H9 (cell line): Measurements from ENCODE around the gene AFAP1. TPM values are rescaled to one million over a fixed set of nuclear protein-coding genes. Genes with fewer than 3 reads are reported as not detected.

Experiments used
- DNase-seq: peaks from one replicate; pipeline ENCODE4 v3.0.0-alpha.2; 2017
- H2AFZ ChIP-seq: one replicate; pipeline ENCODE4 v1.6.1; 2013; ENCODE audit warnings: mild to moderate bottlenecking, low read length, control low read depth, moderate library complexity
- H2AK5ac ChIP-seq: 2 replicates; pipeline ENCODE4 v1.6.1; 2013; ENCODE audit warnings: low read length, control low read depth, mixed read lengths; ENCODE audit not compliant: insufficient read length
- H2BK120ac ChIP-seq: one replicate; pipeline ENCODE4 v1.6.1; 2013; ENCODE audit warnings: low read depth, mild to moderate bottlenecking, low read length, control low read depth, inconsistent platforms; ENCODE audit not compliant: poor library complexity, severe bottlenecking
- H2BK12ac ChIP-seq: 2 replicates; pipeline ENCODE4 v1.6.1; 2013; ENCODE audit warnings: low read length, control low read depth, mixed read lengths, low read depth; ENCODE audit not compliant: insufficient read length
- H2BK15ac ChIP-seq: 2 replicates; pipeline ENCODE4 v1.6.1; 2013; ENCODE audit warnings: low read depth, low read length, control low read depth
- H2BK20ac ChIP-seq: one replicate; pipeline ENCODE4 v1.6.1; 2013; ENCODE audit warnings: low read depth, mild to moderate bottlenecking, low read length, control low read depth, inconsistent platforms; ENCODE audit not compliant: poor library complexity, severe bottlenecking
- H2BK5ac ChIP-seq: 2 replicates; pipeline ENCODE4 v1.6.1; 2013; ENCODE audit warnings: low read length, control low read depth, mixed read lengths; ENCODE audit not compliant: insufficient read length
- H3K14ac ChIP-seq: 2 replicates; pipeline ENCODE4 v1.6.1; 2013; ENCODE audit warnings: low read length, control low read depth; ENCODE audit not compliant: insufficient read depth
- H3K18ac ChIP-seq: 2 replicates; pipeline ENCODE4 v1.6.1; 2013; ENCODE audit warnings: low read depth, mild to moderate bottlenecking, mixed read lengths, low read length, control low read depth; ENCODE audit not compliant: insufficient read length
- H3K23ac ChIP-seq: 2 replicates; pipeline ENCODE4 v1.6.1; 2013; ENCODE audit warnings: low read length, control low read depth, mixed read lengths, low read depth; ENCODE audit not compliant: insufficient read length
- H3K23me2 ChIP-seq: 2 replicates; pipeline ENCODE4 v1.6.1; 2013; ENCODE audit warnings: low read depth, mild to moderate bottlenecking, mixed read lengths, low read length, control low read depth; ENCODE audit not compliant: insufficient read length, poor library complexity, severe bottlenecking
- H3K27ac ChIP-seq: 2 replicates; pipeline ENCODE4 v1.5.1; 2013; ENCODE audit warnings: low read length, control low read depth, mixed read lengths, low read depth; ENCODE audit not compliant: insufficient read length
- H3K27me3 ChIP-seq: 2 replicates; pipeline ENCODE4 v1.6.1; 2013; ENCODE audit warnings: low read length, control low read depth, inconsistent platforms; ENCODE audit not compliant: insufficient read depth
- H3K4ac ChIP-seq: 2 replicates; pipeline ENCODE4 v1.6.1; 2013; ENCODE audit warnings: low read depth, mild to moderate bottlenecking, control low read depth, inconsistent platforms, low read length, moderate library complexity
- H3K4me1 ChIP-seq: 2 replicates; pipeline ENCODE4 v1.6.1; 2013; ENCODE audit warnings: low read length, control low read depth, inconsistent platforms; ENCODE audit not compliant: insufficient read depth
- H3K4me2 ChIP-seq: 2 replicates; pipeline ENCODE4 v1.6.1; 2013; ENCODE audit warnings: low read length, control low read depth, mixed read lengths; ENCODE audit not compliant: insufficient read length, insufficient read depth
- H3K56ac ChIP-seq: 2 replicates; pipeline ENCODE4 v1.6.1; 2013; ENCODE audit warnings: low read depth, mild to moderate bottlenecking, mixed read lengths, low read length, control low read depth; ENCODE audit not compliant: insufficient read length
- H3K79me1 ChIP-seq: 2 replicates; pipeline ENCODE4 v1.6.1; 2013; ENCODE audit warnings: low read depth, mild to moderate bottlenecking, moderate library complexity, low read length, control low read depth, inconsistent platforms; ENCODE audit not compliant: insufficient read depth, poor library complexity, severe bottlenecking
- H3K79me2 ChIP-seq: 2 replicates; pipeline ENCODE4 v1.6.1; 2013; ENCODE audit warnings: low read length, control low read depth, inconsistent platforms; ENCODE audit not compliant: insufficient read depth
- H3K9ac ChIP-seq: 2 replicates; pipeline ENCODE4 v1.6.1; 2013; ENCODE audit warnings: low read length, control low read depth, mixed read lengths; ENCODE audit not compliant: insufficient read length; ENCODE audit errors: extremely low read depth
- H3K9me3 ChIP-seq: one replicate; pipeline ENCODE4 v1.6.1; 2013; ENCODE audit warnings: low read depth, low read length, inconsistent platforms; ENCODE audit not compliant: control insufficient read depth
- H3T11ph ChIP-seq: one replicate; pipeline ENCODE4 v1.6.1; 2013; ENCODE audit warnings: mild to moderate bottlenecking, low read length, control low read depth, inconsistent platforms
- H4K20me1 ChIP-seq: one replicate; pipeline ENCODE4 v1.6.1; 2013; ENCODE audit not compliant: control insufficient read depth, insufficient read length, insufficient read depth
- H4K5ac ChIP-seq: 2 replicates; pipeline ENCODE4 v1.6.1; 2013; ENCODE audit warnings: low read depth, mild to moderate bottlenecking, mixed read lengths, low read length, control low read depth; ENCODE audit not compliant: insufficient read length
- H4K8ac ChIP-seq: replicated peaks from 2 replicates; pipeline ENCODE4 v1.6.1; 2013; ENCODE audit warnings: low read length, control low read depth, mixed read lengths, low read depth; ENCODE audit not compliant: insufficient read length
- H4K91ac ChIP-seq: 2 replicates; pipeline ENCODE4 v1.6.1; 2013; ENCODE audit warnings: low read depth, mild to moderate bottlenecking, moderate library complexity, mixed read lengths, low read length, control low read depth; ENCODE audit not compliant: insufficient read length
- H3K27ac Mint-ChIP-seq, 3 experiments: 2 replicates in 2 of 3; 3 replicates in 1 of 3; pipeline ENCODE4 v1.8.0; 2020 to 2021; ENCODE audit warnings: mixed read lengths in 3 of 3, mild to moderate bottlenecking in 1 of 3, moderate library complexity in 1 of 3
- H3K27me3 Mint-ChIP-seq: 2 replicates; pipeline ENCODE4 v1.8.0; 2021; ENCODE audit warnings: low read depth, mild to moderate bottlenecking, moderate library complexity, mixed read lengths
- H3K36me3 Mint-ChIP-seq, 3 experiments: 2 replicates in 2 of 3; 3 replicates in 1 of 3; pipeline ENCODE4 v1.8.0; 2020 to 2021; ENCODE audit warnings: low read depth in 3 of 3, mixed read lengths in 3 of 3; ENCODE audit not compliant: insufficient read depth in 1 of 3
- H3K4me1 Mint-ChIP-seq, 2 experiments: 2 replicates each; pipeline ENCODE4 v1.8.0; 2020; ENCODE audit warnings: mixed read lengths in 2 of 2
- H3K4me3 Mint-ChIP-seq, 2 experiments: 2 replicates in 1 of 2; 3 replicates in 1 of 2; pipeline ENCODE4 v1.8.0; 2020 to 2021; ENCODE audit warnings: mild to moderate bottlenecking in 2 of 2, mixed read lengths in 2 of 2, moderate library complexity in 1 of 2
- H3K9me3 Mint-ChIP-seq, 2 experiments: 2 replicates in 1 of 2; 3 replicates in 1 of 2; pipeline ENCODE4 v1.8.0; 2020; ENCODE audit warnings: mild to moderate bottlenecking in 2 of 2, mixed read lengths in 2 of 2, moderate library complexity in 1 of 2
- CTCF ChIP-seq: fragments of 200-600 bp; sonication (generic); conservative IDR thresholded peaks from 3 replicates; pipeline ENCODE4 v1.8.0; 2021; ENCODE audit warnings: antibody characterized with exemption, mild to moderate bottlenecking
- WGBS: extraction: QIAGEN DNeasy Blood & Tissue Kit; methylation state at CpG from one replicate; pipeline ENCODE4 v1.1.7; 2013; ENCODE audit warnings: missing lambda C conversion rate, low lambda C conversion rate, mixed read lengths; ENCODE audit not compliant: insufficient read length; ENCODE audit errors: extremely low coverage; 5-methylcytosine and 5-hydroxymethylcytosine counted together
- total RNA-seq: library from RNA; stranded (reverse); gene quantifications from 2 replicates; pipeline ENCODE4 v1.2.1, GENCODE V29; 2021

Gene AFAP1
- total RNA-seq, 1 experiment from 2014 or later = 6.5 TPM

GRCh38 chr4:7827566-7827965, 112.1 kb downstream of the AFAP1 start:
- Mint-ChIP-seq H3K4me3 (no peak overlapping the region), H3K9me3 (peaks cover 0 to 8% of the 10 kb centered on the region in 2 experiments; a peak in 2 of 5 replicates), H3K27me3 (no peaks in the 10 kb centered on the region), H3K36me3 (peaks cover 8 to 22% (median 18%) of the 10 kb centered on the region in 3 experiments), H3K4me1 (peaks cover 48 to 50% of the 10 kb centered on the region in 2 experiments), H3K27ac (no peak overlapping the region)
- Histone ChIP-seq H2BK5ac (no peak overlapping the region), H3K4ac (no peak overlapping the region), H2AFZ (no peak overlapping the region), H3K9ac (no peak overlapping the region), H4K91ac (no peak overlapping the region), H3K4me2 (no peak overlapping the region), H2AK5ac (no peak overlapping the region), H4K20me1 (no peaks in the 10 kb centered on the region), H3K27me3 (no peaks in the 10 kb centered on the region), H3T11ph (no peak overlapping the region), H2BK12ac (no peak overlapping the region), H3K23ac (no peak overlapping the region), H3K9me3 (no peaks in the 10 kb centered on the region), H3K27ac (no peak overlapping the region), H2BK20ac (no peak overlapping the region), H2BK120ac (no peak overlapping the region), H3K56ac (no peak overlapping the region), H3K4me1 (peaks cover 6% of the 10 kb centered on the region; the same call in 1 of the 2 replicates), H4K5ac (no peak overlapping the region), H3K23me2 (no peaks in the 10 kb centered on the region), H4K8ac (no peak overlapping the region), H2BK15ac (no peak overlapping the region), H3K79me2 (0 out of 2 replicates have a peak, but pooled peaks cover 1% of the 10 kb centered on the region), H3K14ac (no peak overlapping the region), H3K79me1 (no peaks in the 10 kb centered on the region), H3K18ac (no peak overlapping the region)
- no peak for TF ChIP-seq CTCF
- no peak for DNase-seq
- no CpG with 5 or more reads among the region's 11 CpGs for WGBS
